BLaER1 (cell line): Measurements from ENCODE around the gene ZBTB17.
"Not testable (repeated sequence)": the region's sequence is repeated elsewhere in the genome, so short reads cannot be mapped to it uniquely, and the experiment has no call there.

Experiments used
- H3K27ac ChIP-seq: shearing (Covaris generic); formaldehyde crosslinking; 2 replicates; pipeline ENCODE4 v1.8.1; 2022
- H3K27me3 ChIP-seq: shearing (Covaris generic); formaldehyde crosslinking; 2 replicates; pipeline ENCODE4 v1.8.1; 2022
- H3K36me3 ChIP-seq: shearing (Covaris generic); formaldehyde crosslinking; 2 replicates; pipeline ENCODE4 v1.8.1; 2022
- H3K4me1 ChIP-seq: shearing (Covaris generic); formaldehyde crosslinking; 2 replicates; pipeline ENCODE4 v1.8.1; 2022
- H3K4me2 ChIP-seq: shearing (Covaris generic); formaldehyde crosslinking; 2 replicates; pipeline ENCODE4 v1.8.1; 2022
- H3K4me3 ChIP-seq: shearing (Covaris generic); formaldehyde crosslinking; 2 replicates; pipeline ENCODE4 v1.8.1; 2022
- H3K9ac ChIP-seq: shearing (Covaris generic); formaldehyde crosslinking; 2 replicates; pipeline ENCODE4 v1.8.1; 2022
- H3K9me3 ChIP-seq: shearing (Covaris generic); formaldehyde crosslinking; 2 replicates; pipeline ENCODE4 v1.8.1; 2022
- H4K20me1 ChIP-seq: shearing (Covaris generic); formaldehyde crosslinking; 2 replicates; pipeline ENCODE4 v1.8.1; 2022
- Cebpa-rat ChIP-seq: shearing (Covaris generic); IDR thresholded peaks from 2 replicates; pipeline ENCODE4 v1.8.1; 2022

ZBTB17 gene

GRCh38 chr1:15908597-15908996 is 67.3 kb downstream of the ZBTB17 start:
- no peak for TF ChIP-seq Cebpa-rat
- H3K36me3 ChIP-seq, result peaks cover 88% of the 10 kb centered on the region

DNA sequence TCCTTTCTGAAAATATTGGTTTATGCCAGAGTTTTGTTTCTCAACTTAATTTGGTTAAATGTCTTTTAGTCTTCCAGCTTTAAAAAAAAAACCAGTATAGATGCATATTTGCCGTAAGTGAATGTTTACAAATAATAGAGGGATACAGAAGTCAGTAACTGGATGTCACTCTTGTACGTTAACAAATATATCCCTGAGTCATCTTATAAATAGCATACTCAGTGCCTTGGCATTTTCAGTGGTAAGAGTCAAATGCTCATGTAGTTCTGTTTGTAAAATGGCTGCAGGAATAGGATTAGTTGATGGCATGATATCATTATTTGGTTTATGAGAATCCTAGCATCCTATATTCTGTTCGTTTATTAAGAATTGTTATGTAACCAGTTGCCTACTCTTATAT is 73.0 kb downstream of the ZBTB17 start:
- no peaks in the 10 kb centered on the region for H3K27me3 ChIP-seq
- H3K9ac ChIP-seq, result no peak overlapping the region
- H3K4me2 ChIP-seq, result no peak overlapping the region
- no peaks in the 10 kb centered on the region for H3K4me1 ChIP-seq
- peaks cover 69% of the 10 kb centered on the region for H3K36me3 ChIP-seq
- no peak for TF ChIP-seq Cebpa-rat
- H3K4me3 ChIP-seq, result no peak overlapping the region
- no peak overlapping the region for H3K27ac ChIP-seq
- peaks cover 100% of the 10 kb centered on the region for H4K20me1 ChIP-seq
- no peaks in the 10 kb centered on the region for H3K9me3 ChIP-seq

More at GRCh38 chr1:15908597-15908996, 67.3 kb downstream of the ZBTB17 start:
- peaks cover 90% of the 10 kb centered on the region for H4K20me1 ChIP-seq
- no peaks in the 10 kb centered on the region for H3K27me3 ChIP-seq
- no peaks in the 10 kb centered on the region for H3K4me1 ChIP-seq
- no peak overlapping the region for H3K4me3 ChIP-seq
- no peak overlapping the region for H3K9ac ChIP-seq
- no peak overlapping the region for H3K27ac ChIP-seq
- H3K9me3 ChIP-seq, result no peaks in the 10 kb centered on the region
- H3K4me2 ChIP-seq, result no peak overlapping the region

GRCh38 chr1:15900662-15901279 is 75.1 kb downstream of the ZBTB17 start:
- no peak for TF ChIP-seq Cebpa-rat
- H3K27ac ChIP-seq, result no peak overlapping the region
- no peak overlapping the region for H3K4me3 ChIP-seq
- no peak overlapping the region for H3K9ac ChIP-seq
- peaks cover 73% of the 10 kb centered on the region for H3K36me3 ChIP-seq
- H4K20me1 ChIP-seq, result peaks cover 100% of the 10 kb centered on the region
- H3K9me3 ChIP-seq, result no peaks in the 10 kb centered on the region
- H3K4me2 ChIP-seq, result no peak overlapping the region
- no peaks in the 10 kb centered on the region for H3K27me3 ChIP-seq
- no peaks in the 10 kb centered on the region for H3K4me1 ChIP-seq

DNA sequence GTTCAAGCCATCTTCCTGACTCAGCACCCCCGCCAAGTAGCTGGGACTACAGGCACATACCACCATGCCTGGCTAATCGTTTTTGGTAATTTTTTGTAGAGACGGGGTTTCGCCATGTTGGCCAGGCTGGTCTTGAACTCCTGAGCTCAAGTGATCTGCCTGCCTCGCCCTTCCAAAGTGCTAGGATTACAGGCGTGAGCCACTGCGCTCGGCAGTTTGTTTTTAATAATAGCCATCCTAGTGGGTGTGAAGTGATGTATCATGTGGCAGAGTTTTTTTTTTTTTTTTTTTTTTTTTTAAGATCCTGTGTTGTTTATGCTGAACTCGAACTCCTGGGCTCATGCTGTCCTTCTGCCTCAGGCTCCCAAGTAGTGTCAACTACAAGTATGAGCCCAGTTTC is 76.6 kb downstream of the ZBTB17 start:
- Histone ChIP-seq H3K27ac (no peak overlapping the region), H4K20me1 (peaks cover 100% of the 10 kb centered on the region)
- no peak for TF ChIP-seq Cebpa-rat

GRCh38 chr1:15896841-15897610 is 78.9 kb downstream of the ZBTB17 start:
- Histone ChIP-seq H3K4me1 (peaks cover 20% of the 10 kb centered on the region), H4K20me1 (peaks cover 100% of the 10 kb centered on the region), H3K36me3 (peaks cover 71% of the 10 kb centered on the region)
- not testable (repeated sequence) for H3K4me2 ChIP-seq, H3K9me3 ChIP-seq, H3K27me3 ChIP-seq, H3K9ac ChIP-seq, H3K4me3 ChIP-seq, H3K27ac ChIP-seq

More for the DNA sequence above, 76.6 kb downstream of the ZBTB17 start:
- H3K9ac ChIP-seq, result no peak overlapping the region
- H3K36me3 ChIP-seq, result peaks cover 72% of the 10 kb centered on the region
- H3K4me2 ChIP-seq, result no peak overlapping the region
- no peaks in the 10 kb centered on the region for H3K9me3 ChIP-seq
- H3K27me3 ChIP-seq, result no peaks in the 10 kb centered on the region
- H3K4me3 ChIP-seq, result no peak overlapping the region
- no peaks in the 10 kb centered on the region for H3K4me1 ChIP-seq

GRCh38 chr1:15895233-15895632 is 80.7 kb downstream of the ZBTB17 start:
- TF ChIP-seq Cebpa-rat, result no peak
- Histone ChIP-seq H3K9ac (no peak overlapping the region), H3K4me1 (peaks cover 22% of the 10 kb centered on the region), H3K4me2 (no peak overlapping the region), H3K36me3 (peaks cover 82% of the 10 kb centered on the region), H3K27me3 (no peaks in the 10 kb centered on the region), H3K27ac (no peak overlapping the region), H3K9me3 (no peaks in the 10 kb centered on the region), H4K20me1 (peaks cover 100% of the 10 kb centered on the region), H3K4me3 (no peak overlapping the region)

DNA sequence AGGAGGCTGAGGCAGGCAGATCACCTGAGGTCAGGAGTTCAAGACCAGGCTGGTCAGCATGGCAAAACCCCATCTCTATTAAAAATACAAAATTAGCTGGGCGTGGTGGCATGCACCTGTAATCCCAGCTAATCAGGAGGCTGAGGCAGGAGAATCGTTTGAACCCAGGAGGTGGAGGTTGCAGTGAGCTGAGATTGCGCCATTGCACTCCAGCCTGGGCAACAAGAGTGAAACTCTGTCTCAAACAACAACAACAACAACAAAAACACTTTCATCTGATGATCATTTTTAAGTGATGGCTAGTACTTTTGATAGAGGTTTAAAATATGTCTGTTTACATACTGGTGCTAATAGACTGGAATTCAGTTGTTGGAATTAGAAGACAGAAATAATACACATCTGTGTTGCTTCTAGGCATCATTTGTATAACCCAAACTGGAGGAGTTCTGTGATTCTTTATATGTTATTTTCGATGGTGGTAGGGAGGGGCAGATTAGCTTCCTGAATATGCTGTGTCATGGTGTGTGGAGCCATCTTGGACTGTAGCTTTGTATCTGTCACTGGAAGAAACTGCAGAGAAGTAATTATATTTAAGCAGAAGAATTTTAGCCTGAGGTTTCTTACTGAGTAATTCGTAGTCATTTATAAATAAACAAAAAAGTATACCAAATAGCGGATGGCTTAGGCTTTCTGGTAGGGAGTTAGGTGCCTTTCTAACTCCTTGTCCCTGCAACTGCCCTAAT is 82.9 kb downstream of the ZBTB17 start:
- H3K4me2 ChIP-seq, result peak overlapping the region; percentile 27
- not testable (repeated sequence) for H3K9ac ChIP-seq, H3K4me3 ChIP-seq, H3K9me3 ChIP-seq, H3K27me3 ChIP-seq
- peaks cover 22% of the 10 kb centered on the region for H3K4me1 ChIP-seq
- H3K36me3 ChIP-seq, result peaks cover 81% of the 10 kb centered on the region
- H4K20me1 ChIP-seq, result peaks cover 100% of the 10 kb centered on the region
- H3K27ac ChIP-seq, result peak overlapping the region; percentile 32; the same call in 1 of the 2 replicates
